ENCODE data around the gene CDSN.
A peak's percentile ranks its signal among the peaks of the same experiment; 100 is the strongest.
"Not testable (repeated sequence)": the region's sequence is repeated elsewhere in the genome, so short reads cannot be mapped to it uniquely, and the experiment has no call there.

The CDSN gene

GRCh38 chr6:31090275-31090972 lies 29.8 kb downstream of the CDSN start:
- no peak for DNase-seq

DNA sequence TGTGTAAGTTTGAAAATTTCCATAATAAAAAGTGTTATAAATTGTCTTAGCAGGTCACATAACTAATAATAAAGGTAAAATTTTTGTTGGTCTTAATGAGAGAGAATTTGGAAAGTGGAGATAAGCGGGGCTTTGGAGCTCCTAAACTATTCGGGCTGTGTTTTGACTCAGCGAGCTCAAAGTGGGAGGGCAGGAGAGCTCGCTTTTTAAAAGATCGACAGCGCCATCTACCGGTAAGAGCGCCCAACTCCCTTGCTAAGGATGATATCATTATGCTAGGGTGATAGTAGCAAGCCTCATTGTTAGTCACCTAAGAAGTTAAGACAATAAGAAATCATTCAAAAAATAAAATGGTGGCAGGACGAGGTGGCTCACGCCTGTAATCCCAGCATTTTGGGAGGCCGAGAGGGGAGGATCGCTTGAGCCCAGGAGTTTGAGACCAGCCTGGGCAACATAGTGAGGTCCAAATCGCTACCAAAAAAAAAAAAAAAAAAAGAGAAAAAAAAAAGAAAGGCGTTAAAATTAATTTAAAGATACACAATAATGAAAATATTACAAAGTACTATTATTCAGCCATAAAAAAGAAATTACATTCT lies 32.7 kb downstream of the CDSN start:
- DNase-seq, result peak in 56 of 58 donors; percentile 5 to 88 (median 54)

- no peak for DNase-seq
Measured at GRCh38 chr6:31086788-31087440, 33.3 kb downstream of the CDSN start.

DNA sequence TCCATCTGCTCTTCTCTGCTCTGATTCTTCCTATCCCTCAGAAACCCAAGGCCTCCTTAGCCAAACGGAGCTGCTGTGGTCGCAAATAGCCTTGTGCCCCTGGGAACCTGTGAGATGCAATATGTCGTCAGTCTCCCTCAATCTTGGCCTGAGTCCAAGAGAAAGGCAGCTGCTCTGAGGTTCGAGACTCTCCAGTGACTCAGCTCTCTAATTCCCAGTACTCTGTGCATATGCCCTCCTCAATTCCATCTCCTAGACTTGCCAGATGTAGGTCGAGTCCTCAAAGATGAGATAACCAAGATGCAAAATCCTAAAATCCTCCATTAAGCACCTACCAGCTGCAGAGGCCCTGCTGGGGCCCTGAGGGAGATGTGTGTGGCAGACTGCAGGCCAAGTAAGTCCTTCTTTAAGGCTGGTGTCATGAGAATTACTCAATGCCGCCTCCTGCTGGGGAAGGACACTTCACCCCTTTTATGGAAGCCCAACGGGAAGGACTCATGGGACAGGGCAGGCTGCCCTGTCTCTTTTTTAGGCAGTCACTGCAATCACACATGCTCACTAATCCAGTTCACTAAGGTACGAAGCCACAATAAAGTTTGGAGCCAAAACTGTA lies 36.4 kb downstream of the CDSN start:
- peak in 3 of 58 donors; percentile 8 to 14 (median 9) for DNase-seq

DNA sequence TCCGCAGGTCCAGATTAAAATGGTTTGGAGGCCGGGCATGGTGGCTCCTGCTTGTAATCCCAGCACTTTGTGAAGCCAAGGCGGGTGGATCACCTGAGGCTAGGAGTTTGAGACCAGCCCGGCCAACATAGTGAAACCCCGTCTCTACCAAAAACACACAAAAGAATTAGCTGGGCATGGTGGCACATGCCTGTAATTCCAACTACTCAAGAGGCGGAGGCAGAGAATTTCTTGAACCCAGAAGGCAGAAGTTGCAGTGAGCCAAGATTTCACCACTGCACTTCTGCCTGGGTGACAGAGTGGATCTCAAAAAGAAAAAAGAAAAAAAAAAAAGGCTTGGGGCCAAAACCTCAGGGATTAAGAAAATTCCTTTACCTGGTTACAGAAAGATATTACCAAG lies 38.4 kb downstream of the CDSN start:
- DNase-seq, result no peak

- peak in 53 of 58 donors; percentile 9 to 81 (median 46) for DNase-seq
Measured at GRCh38 chr6:31079656-31080261, 40.5 kb downstream of the CDSN start.

- no peak for DNase-seq
Measured at GRCh38 chr6:31076611-31077010, 43.6 kb downstream of the CDSN start.

GRCh38 chr6:31075528-31075927 lies 44.7 kb downstream of the CDSN start:
- DNase-seq, result no peak

DNA sequence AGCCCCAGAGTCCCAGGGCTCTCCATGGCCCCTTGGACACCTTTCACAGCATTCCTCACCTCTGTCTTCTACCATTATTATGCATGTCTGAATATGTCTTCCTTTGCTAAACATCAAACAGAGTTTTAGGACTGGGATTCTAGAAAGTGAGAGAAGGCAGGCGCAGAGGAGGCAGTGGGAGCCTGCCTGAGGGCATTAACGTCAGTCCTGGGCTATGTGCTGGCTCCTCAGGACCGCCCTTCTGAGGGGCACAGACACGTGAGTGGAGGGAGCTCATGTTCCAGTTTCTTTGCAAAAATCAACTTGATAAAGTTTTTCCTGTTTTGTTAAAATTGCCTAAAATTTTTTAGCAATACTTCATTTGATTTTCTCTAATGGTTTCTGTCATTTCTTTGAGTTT lies 45.8 kb downstream of the CDSN start:
- DNase-seq, result no peak

GRCh38 chr6:31070711-31071197 lies 49.5 kb downstream of the CDSN start:
- DNase-seq, result peak in 51 of 58 donors; percentile 6 to 86 (median 60)

DNA sequence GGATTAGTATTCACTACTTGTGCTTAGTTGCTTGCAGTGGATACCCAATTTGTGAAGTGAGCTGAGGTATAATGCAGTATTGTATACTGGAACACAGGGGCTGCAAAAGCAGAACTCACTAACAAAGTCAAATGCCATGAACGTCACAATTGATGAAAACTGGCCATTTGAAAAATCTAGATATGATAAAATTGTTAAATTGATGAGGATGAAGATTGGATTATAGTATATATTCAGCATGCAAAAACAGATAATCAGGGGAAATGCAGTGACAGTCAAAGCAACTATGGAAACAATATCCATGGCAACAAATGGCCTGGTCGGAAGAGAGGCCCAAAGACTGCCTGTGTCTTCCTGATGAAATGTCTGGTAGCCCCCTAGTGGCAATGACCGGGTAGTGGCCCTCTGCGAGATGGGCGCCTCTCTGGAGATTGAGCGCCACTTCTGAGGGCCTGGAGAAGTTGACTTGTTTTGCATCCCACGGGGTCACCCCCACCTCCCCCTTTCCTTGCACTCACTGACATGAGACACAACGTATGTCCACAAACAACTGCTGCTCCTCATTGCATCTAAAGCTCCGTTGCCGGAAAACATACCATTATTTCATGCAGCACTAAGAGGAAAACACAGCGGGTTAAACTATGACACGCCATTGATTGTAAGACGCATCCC lies 51.4 kb downstream of the CDSN start:
- DNase-seq, result peak in 56 of 58 donors; percentile 22 to 91 (median 78)

GRCh38 chr6:31067891-31068668 lies 52.2 kb downstream of the CDSN start:
- DNase-seq, result peak in 22 of 58 donors; percentile 10 to 75 (median 41)

- DNase-seq, result not testable (repeated sequence)
Measured at GRCh38 chr6:31067028-31067427, 53.2 kb downstream of the CDSN start.

DNA sequence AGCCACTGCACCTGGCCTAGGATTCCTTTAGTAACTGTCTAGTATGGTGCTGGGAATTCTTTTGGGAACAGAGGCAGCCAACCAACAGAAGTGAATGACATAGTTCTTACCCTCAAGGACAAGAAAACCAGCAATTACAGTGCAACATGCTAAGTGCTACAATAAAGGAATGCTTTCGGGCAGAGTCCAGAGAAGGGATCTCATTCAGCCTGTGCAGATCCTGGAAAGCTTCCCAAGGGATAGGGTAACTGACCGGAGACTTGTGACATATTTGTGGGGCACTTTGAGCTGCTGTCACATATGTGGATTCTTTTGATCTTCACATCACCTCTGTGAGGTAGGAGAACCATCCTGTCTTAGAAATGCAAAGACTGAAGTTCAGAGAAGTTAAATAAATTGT lies 54.7 kb downstream of the CDSN start:
- DNase-seq, result no peak

Data from anterior cingulate cortex (tissue), 58 donors.